Measurements from ENCODE around the gene KAZN.

The KAZN gene

DNA sequence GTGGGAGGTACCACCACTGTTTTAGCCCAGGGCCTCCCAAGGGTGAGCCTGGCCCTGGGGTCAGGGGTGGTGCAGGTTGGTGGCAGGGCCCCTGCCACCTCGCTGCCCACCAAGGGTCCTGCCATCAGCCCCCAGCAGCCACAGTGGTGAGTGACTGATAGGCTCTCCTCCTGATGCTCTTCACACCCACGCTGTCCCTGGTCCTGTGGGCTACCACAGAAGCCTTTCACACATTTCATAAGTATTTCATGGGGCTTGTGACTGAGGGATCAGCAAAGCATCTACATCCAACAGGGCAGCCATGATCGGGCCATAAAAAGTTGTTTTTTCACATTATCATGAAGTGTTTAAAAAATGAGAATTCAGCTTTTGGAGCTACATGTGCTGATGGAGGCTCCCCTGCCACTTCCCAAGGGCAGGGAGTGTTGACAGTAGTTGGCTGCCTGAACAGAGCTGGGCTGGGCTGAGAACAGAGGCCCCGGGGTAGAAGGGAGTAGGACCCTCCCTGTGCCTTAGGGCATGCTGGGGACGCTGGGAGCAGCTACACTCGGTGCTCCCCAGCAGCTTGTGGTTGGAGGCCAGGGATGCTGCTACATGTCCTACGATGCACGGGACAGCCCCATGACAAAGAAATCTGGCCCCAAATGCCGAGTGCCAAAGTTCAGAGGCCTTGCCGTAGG, 482.0 kb downstream of the KAZN start:
- no peak for FAIRE-seq

DNA sequence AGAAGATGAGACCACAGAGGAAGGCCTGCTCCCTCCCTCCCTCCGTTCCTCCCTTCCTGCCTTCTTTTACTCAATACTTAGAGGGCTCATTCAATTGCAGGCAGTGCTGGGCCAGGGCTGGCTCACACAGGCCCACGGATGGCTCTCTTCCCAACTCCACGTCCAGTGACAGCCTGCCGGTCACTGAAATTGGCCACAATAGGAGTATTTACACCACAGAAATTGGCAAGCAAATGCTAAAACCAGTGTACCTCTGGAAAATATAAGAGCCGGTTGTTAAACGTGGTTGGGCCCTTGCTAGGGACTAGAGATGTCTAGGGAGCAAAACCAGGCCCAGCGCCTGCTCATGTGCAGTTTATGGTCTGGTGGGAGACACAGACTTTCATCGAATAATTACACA, 482.6 kb downstream of the KAZN start:
- FAIRE-seq = no peak

DNA sequence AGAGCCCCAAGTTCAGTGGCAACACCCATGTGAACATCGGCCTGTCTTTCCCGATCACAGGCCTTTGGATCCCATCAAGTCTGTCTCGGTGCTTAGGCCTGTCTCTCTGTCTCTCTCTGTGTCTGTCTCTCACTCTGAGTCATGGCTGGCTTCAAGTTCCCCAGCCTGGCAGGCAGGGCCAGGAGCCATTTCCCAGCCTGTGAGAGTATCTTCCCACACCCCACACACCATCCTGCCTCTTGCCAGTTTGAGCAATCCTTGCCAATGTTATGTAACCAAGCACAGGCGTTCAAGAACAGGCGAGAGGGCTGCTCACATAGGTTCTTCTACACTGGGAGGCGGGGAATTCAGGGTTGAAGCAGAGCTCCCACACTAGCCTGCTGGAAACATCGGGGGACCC, 485.1 kb downstream of the KAZN start:
- FAIRE-seq = no peak

DNA sequence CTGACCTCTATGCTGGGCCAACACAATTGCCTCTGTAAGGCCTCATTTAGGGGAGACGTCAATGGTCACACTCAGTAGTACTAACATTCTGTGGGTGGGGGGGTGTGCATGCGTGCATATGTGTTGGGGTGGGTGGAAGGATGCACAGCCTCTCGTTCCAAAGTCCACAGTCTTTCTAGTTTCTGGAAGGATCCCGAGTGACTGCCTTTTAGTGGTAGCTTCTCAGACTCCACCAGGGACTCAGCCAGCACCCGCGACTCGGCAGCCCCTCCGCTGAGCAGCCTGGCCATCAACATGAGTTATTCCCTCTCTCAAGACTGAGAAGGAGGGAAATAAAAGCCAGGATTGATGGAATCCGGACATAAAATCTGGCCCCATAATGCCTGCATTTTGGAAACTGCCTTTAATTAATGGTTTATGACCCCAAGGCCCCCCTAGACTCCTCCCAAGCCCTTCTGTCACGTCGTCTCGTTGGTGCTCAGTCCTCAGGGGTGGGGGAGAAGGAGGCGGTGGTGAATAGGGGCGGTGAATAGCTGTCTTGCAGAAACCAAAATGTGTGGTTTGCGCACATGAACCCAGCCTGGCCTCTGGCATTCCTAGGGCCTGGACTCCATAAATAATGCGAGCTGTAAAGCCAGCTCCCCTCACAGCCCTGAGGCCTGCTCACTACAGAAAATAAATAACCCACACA, 489.9 kb downstream of the KAZN start:
- FAIRE-seq = no peak

DNA sequence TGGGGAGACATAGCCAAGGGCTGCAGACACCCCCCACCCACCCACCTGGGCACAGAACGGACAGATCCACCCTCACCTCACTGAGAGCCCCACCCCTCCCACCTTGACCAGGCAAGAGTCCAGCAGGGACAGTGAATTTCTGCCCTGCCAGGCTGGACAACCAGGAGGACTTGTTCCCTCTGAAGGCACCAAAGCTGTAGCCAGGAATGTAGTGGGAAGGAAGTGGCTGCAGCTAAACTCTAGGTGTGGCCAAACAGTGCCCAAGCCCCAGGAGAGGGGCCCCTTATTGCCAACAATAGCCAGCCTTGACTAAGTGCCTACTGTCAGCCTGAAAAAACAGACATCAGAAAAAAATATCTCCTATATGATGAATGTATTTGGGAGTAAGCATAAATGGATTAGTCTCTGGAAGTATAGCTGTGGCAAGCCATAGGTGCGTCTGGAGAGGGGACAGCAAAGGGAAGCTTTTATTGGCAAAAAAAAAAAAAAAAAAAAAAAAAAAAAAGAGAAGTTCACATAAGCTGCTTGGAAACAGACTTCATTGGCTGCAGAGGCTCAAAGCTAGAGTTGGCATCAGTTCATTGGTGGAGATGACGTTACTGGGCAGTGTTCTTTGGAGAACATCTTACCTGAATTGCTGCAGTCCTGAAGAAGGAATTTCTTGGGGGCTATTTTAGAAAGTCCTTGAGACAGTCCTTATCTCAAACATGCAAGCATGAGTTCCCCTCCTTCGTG, 490.9 kb downstream of the KAZN start:
- FAIRE-seq = peak; percentile 92

DNA sequence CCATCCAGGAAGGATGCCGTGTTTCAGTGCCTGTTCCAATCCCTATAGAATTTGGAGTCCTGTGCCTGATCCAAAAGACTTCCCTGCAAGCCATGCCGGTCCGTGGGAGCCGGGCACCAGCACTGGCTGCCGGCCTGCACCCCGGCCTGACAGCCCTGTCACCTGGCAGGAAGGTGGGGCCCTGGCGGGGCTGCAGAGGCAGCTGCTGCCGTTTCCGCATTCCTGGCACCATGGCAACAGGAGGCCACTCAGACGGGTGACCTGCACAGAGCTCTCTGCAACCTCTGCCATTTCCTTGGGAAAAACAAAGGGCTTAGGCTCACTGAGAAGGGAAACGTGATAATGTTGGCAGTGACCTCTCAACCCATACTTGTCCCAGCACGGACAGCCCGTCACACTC, 491.9 kb downstream of the KAZN start:
- no peak for FAIRE-seq

DNA sequence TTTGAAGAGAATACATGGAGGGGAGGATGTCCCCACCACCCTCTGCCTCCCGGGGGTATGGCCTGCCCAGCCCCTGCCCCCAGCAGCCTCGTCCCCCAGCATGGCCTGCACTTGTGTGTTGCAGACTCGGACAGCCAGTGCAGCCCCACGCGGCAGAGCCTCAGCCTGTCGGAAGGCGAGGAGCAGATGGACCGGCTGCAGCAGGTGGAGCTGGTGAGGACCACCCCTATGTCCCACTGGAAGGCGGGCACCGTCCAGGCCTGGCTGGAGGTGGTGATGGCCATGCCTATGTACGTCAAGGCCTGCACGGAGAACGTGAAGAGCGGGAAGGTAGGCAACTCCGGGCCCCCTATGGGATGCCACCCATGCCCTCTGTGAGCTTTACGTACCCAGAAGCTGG, 495.6 kb downstream of the KAZN start:
- no peak for FAIRE-seq

DNA sequence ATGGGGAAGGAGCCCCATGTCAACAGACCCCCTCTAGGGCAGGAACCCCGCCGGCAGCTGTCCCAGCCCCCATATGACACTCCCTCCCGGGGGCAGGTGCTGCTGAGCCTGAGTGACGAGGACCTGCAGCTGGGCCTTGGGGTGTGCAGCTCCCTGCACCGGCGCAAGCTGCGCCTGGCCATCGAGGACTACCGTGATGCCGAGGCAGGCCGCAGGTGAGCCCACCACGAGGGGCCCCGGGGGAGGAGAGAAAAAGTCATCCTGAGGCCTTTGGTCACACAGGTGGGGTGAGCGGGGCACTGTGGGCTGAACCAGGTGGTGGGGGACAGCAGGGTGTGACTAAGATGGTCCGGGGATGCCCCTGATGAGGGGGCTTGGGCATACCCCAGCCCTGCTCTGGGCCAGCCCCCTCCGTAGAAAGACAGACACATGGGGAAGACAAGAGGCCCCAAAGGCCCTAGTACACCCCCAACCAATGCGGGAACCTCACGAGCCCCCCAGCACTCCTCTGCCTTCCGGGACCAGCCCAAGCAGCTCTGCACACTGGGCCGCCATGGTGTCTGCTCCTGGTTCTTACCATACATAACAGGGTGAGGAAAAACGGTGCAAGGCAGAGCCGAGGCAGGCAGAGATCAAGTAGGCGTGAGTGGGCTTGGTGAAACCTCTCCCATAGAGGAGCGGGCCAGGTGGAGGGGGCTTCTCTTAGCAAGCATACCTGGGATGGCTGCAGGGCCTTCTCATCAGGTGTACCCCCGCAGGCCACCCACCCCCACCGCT, 496.4 kb downstream of the KAZN start:
- no peak for FAIRE-seq

DNA sequence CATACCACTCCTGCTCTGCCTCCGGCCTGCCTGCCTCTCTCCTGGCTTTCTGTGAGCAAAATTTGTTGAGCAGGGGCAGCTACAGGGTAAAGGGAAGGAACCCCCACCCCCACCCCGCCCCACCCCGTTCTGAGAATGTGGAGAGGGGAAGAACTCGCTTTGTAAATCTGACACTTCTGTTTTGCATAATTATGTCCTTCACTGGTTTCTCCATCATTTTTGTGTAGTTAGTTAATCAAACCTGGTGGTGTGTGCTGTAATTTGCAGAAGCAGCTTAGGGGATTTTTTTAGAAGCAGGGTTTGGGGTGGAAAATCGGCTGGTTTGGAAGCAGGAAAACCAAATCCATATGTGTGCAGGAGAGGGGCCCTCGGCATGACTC, 497.0 kb downstream of the KAZN start:
- FAIRE-seq = no peak

DNA sequence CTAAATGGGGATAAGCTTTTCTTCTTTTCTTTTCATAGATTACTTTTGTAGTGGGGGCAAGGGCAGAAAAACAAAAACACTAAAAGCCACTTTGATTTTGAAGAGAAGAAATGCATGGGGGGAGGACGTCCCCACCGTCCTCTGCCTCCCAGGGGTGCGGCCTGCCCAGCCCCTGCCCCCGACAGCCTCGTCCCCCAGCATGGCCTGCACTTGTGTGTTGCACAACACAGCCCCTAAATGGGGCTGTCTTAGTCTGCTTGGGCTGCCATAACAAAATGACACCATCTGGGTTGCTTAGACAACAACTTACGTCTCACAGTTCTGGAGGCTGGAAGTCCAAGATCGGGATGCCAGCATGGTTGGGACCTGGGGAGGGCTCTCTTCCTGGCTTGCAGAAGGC, 497.8 kb downstream of the KAZN start:
- no peak for FAIRE-seq

DNA sequence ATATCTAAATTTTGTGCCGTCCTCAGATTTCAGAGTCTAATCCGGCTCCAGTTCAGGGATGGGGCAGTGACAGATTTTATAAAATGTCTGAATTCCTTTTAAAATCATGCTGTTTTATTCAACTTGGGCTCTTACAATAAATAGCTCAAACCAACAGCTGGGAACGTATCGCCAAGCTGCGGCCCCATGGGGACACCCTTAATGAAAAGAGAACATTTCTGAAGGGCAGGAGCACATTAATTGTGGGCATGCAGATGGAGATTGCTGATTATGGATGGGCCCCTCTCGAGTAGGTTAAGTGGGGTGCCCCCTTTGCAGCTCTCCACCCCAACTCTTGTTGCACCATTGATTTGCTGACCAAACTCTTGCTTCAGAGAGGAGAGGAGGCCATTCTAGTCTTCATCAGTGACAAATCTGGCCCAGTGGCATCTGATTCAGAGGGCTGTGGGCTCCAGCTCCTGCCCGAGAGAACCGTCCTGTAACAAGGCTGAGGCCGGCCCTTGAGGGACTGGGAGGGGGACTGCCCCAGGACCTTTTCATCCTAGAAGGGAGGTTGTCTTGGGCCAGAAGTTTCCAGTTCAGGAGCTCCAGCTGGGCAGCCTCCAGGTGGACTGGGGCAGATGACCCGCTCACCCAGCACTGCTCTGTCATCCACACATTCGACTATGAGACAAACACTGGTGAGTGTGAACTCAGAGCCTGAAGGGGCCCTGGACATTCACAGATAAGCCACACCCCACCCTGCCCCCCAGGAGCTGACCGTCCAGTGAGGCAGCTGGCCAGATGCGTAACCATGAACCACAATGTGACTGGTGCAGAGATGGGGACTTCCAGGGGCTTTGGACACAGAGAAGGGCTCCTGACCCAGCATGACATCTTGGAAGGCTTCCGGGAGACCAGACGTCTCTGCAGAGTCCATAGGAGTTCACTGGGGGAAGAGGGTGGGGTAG, 500.0 kb downstream of the KAZN start:
- FAIRE-seq = no peak

DNA sequence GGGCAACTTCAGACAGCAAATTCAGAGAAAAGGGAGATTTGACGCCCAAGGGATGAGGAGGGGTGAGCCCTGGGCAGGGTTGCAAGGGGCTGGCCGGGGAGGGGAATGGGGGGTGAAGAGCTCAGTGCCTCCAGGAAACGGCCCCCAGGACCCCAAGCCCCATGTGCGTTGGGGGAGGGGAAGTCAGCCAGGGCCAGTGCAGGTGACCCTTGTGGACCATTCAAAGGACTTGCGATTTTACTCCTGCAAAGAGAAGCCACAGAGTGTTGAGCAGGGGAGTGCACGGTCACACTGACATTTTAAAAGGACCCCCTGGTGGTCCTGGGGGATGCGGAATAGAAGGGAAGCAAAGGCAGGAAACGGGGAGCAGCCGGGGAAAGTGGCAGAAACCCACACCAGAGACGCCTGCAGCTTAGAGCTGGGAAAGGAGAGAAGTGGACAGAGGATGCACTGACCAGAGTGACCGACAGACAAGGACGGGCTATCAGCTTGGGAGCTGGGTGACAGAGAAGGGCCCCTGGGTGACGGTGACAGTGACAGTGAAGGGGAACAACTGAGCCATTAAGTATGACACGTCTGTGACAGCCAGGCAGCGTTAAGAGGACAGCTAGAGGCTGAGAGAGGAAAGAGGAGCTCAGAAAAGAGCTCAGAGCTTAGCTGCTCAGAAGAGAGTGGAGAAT, 501.1 kb downstream of the KAZN start:
- FAIRE-seq = no peak

DNA sequence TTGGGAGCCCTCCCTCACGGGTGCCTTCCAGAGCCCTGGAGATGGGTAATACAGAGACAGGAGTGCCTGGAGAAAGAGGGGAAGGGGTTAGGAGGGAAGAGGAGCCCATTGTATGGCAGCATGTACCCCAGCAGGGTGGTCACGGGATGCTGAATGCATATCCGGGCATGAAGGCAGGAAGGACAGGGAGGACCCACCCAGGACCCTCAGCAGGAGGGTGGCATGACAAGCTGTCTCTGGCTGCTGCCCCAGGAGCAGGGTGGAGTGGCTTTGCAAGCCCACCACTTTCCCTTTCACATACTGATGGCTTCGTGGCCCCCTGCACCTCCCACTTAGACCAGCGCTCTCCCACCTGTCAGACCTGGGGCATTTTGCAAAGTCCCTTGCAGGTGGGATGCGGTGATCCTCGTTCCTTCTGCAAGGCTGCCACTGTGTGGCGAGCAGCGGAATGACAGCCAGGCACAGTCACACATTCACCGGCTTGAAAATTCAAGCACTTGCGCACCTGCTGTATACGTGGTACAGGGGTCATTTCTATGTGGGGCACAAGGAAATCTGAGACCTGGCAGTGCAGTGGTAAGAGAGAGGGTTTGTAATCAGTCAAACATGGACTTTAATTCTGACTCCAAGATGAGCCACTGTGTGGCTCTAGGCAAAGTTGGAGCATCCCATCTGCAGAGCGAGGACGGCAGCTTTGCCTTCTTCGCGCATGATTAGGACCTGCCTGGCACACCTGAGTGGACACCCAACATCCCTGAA, 501.8 kb downstream of the KAZN start:
- FAIRE-seq = peak; percentile 65

DNA sequence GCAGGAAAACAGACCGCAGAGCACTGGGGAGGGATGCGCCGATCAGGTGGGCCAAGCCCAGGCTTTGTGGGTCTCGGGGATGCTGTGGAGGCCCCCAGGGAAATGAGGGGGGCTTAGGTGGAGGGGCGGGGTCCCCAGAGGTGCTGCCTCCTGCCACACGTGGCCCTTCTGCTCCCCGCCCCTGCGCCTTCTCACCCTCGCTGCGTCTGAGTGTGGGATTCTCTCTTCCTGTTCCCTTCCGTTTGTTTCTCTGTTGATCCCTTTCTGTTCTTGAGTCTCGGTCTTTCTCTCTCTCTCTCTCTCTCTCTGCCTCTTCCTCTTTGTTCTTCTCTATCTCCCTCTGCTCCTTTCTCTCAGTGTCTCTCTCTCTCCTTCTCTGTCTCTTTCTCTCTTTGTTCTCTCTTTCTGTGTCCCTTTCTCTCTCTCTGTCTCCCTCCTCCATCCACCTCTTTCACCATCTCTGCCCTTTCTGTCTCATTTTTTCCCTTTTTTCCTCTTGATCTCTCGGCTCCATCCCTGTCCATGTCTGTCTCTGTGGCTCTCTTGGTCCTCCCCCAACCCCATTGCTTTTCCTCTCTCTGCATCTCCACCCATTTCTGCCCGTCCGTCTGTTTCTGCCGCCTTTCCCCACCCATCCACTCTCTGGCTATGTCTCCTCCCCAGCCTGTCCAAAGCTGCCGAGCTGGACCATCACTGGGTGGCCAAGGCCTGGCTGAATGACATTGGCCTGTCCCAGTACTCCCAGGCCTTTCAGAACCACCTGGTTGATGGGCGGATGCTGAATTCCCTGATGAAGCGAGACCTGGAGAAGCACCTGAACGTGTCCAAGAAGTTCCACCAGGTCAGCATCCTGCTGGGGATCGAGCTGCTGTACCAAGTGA, 502.6 kb downstream of the KAZN start:
- FAIRE-seq = no peak

DNA sequence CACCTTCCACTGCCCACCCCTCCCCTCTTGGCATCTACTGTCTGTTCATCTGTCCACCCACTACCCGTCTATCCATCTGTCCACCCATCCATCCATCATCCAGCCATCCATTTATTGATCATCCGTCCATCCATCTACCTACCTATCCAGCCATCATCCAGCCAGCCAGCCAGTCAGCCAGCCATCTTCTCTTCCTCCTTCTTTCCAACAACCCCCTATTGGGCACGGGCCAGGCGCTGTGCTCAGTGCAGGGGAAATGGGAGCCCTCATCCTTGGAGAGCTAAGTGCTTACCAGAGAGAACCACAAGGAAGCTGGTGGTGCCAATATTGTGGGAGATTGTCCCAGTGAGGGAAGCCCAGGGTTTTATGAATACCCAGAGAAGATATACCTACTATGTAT, 503.3 kb downstream of the KAZN start:
- FAIRE-seq = no peak

DNA sequence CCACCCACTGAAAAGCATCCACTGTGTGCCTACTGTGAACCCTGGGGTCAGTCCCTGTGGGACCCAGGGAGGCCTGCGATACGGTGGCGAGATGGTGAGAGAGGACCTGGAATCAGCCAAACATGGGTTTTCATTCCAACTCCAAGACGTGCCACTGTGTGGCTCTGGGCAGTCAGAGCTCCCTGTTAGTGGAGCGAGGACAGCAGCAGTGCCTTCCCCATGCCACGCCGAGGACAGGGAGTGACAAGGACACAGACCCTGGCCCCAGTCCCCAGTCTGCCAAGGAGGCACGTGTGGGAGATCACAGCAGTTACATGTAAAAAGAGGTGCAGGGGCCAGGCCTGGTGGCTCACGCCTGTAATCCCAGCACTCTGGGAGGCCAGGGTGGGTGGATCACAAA, 504.2 kb downstream of the KAZN start:
- no peak for FAIRE-seq

DNA sequence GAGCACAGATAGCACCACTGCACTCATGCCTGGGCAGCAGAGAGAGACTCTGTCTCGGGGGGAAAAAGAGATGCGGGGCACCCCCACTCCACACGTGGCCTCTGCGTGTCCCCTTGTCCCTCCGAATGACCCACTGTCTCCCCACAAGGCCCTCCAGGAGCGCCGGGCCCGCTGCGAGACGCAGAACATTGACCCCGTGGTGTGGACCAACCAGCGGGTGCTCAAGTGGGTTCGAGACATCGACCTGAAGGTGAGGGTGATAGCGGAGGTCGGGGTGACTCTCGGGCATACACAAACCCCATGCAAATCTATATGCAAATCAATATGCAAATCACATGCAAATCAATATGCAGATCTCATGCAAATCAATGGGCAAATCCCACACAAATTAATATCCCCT, 504.7 kb downstream of the KAZN start:
- FAIRE-seq = no peak

DNA sequence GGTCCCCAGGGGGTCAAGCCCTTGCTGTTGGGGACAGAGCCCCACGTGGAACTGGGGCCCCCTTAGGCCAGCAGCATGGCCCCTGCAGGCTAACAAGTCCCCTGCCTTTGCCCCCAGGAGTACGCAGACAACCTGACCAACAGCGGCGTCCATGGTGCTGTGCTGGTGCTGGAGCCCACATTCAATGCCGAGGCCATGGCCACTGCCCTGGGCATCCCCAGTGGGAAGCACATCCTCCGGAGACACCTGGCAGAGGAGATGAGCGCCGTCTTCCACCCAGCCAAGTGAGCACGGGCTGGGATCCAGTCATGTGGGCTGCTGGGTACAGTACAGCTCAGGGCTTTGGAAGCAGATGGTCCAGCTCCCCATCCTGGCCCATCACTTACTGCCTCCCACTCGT, 505.4 kb downstream of the KAZN start:
- FAIRE-seq = no peak

DNA sequence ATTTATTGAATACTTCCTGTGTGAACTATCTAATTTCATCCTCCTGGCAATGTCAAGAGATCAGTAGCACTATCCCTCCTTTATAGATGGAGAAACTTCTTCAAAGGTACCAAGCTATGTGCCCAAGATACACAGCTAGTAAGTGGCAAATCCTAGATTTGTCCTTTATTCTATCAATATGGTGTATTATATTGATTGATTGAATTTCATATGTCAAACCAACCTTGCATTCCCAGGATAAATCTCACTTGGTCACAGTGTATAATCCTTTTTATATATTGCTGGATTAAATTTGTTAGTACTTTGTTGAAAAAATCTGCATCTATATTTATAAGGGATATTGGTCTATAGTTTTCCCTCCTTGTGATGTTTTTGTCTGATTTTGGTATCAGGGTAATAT, 506.3 kb downstream of the KAZN start:
- FAIRE-seq = no peak

DNA sequence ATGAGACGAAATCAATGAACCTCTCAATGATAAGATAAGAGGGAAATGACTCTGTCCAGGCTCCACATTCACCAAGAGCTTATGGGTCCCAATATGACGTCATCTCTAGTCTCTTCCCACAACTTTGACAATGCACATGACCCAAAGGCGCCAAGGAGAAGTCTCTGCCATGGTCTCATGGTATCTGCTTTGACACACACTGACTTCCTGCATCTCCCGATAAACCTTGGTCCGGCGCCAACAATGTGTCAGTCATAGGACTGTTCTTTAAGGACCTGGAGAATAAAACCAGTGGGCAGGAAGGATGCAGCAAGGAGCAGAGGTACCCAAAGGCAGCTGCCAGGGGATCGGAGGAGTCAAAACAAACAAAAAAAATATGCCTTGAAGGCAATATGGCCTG, 508.1 kb downstream of the KAZN start:
- no peak for FAIRE-seq
